ENCODE results near the gene RNF8.
"Not testable (repeated sequence)": the region's sequence is repeated elsewhere in the genome, so short reads cannot be mapped to it uniquely, and the experiment has no call there.

The RNF8 gene, protein sequence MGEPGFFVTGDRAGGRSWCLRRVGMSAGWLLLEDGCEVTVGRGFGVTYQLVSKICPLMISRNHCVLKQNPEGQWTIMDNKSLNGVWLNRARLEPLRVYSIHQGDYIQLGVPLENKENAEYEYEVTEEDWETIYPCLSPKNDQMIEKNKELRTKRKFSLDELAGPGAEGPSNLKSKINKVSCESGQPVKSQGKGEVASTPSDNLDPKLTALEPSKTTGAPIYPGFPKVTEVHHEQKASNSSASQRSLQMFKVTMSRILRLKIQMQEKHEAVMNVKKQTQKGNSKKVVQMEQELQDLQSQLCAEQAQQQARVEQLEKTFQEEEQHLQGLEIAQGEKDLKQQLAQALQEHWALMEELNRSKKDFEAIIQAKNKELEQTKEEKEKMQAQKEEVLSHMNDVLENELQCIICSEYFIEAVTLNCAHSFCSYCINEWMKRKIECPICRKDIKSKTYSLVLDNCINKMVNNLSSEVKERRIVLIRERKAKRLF

DNA sequence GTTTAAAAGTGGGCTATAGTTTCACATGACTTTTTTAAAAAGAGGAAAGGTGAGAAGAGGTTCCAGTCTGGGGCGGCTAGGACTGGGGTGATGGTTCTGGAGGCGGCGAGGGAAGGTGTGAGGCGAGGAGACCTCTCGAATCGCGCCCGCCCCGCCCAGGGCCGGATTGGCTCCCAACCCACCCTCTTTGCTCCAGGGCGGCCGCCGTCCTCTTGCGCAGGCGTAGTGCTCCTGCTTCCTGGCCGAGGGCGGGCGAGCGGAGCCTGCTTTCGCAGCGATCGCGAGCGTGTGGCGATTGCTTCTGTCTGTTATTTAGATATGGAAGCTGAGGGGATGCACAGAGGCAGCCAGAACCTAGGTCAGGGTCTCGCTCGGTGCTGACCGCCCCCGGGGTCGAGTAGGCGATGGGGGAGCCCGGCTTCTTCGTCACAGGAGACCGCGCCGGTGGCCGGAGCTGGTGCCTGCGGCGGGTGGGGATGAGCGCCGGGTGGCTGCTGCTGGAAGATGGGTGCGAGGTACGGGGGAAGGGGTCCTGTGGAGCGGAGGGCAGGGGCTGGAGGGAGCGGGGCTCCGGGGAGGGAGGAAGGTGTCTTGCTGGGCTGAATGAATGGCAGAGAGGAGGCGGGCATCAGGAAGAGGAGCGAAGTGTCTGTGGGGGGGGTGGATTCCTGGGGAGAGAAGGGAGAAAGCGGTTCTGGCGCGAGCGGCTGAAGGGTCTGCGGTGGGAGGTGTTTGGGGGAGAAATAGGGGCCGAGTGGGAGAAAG is at the start of gene RNF8:
RNF8 (plus strand) TSS at position 223 of the 765 bp plus-strand sequence; CDS start at position 405, 182 bp downstream.
- peak within 1 kb of the TSS; percentile 73 for H3K9ac ChIP-seq (ENCODE audit: low read depth, low read length)
- H3K4me1 ChIP-seq (ENCODE audit: control insufficient read depth, insufficient read depth, low read length), result peaks cover 24% of the 10 kb centered on the region
- H3K4me3 ChIP-seq (ENCODE audit: low read depth, low read length), result peak within 1 kb of the TSS; percentile 91
- H3K27ac ChIP-seq (ENCODE audit: low read depth, low read length), result peak within 1 kb of the TSS; percentile 91
- H3K27me3 ChIP-seq (ENCODE audit: control insufficient read depth, insufficient read depth, low read length), result no peaks in the 10 kb centered on the region
- no peaks in the 10 kb centered on the region for H3K36me3 ChIP-seq (ENCODE audit: control insufficient read depth, insufficient read depth, low read length)
- no peaks in the 10 kb centered on the region for H3K9me3 ChIP-seq (ENCODE audit: control insufficient read depth, insufficient read depth, low read length)

DNA sequence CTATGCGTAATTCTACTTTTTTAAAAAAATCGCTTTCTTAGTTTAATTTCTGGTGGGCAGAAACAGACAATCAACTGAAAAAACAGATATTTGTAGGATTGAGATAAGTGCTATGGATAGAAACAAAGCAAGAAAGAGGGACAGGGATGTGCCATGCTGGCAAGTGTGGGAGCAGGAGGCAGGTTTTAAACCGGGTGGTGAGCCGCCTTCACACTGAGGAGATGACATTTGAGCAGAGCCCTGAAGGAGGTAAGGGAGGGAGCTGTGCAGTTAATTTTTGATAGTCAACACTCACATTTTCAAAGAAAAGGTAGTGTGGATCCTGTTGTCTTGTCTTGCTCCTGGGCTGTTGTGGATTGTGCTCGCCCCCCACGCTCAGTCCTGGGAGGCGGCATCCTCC is 49.0 kb upstream of the RNF8 start:
- Histone ChIP-seq H3K36me3 (ENCODE audit: control insufficient read depth, insufficient read depth, low read length) (peaks cover 43% of the 10 kb centered on the region), H3K9me3 (ENCODE audit: control insufficient read depth, insufficient read depth, low read length) (no peaks in the 10 kb centered on the region), H3K4me3 (ENCODE audit: low read depth, low read length) (no peak overlapping the region), H3K9ac (ENCODE audit: low read depth, low read length) (no peak overlapping the region), H3K4me1 (ENCODE audit: control insufficient read depth, insufficient read depth, low read length) (no peaks in the 10 kb centered on the region), H3K27ac (ENCODE audit: low read depth, low read length) (no peak overlapping the region), H3K27me3 (ENCODE audit: control insufficient read depth, insufficient read depth, low read length) (no peaks in the 10 kb centered on the region)

DNA sequence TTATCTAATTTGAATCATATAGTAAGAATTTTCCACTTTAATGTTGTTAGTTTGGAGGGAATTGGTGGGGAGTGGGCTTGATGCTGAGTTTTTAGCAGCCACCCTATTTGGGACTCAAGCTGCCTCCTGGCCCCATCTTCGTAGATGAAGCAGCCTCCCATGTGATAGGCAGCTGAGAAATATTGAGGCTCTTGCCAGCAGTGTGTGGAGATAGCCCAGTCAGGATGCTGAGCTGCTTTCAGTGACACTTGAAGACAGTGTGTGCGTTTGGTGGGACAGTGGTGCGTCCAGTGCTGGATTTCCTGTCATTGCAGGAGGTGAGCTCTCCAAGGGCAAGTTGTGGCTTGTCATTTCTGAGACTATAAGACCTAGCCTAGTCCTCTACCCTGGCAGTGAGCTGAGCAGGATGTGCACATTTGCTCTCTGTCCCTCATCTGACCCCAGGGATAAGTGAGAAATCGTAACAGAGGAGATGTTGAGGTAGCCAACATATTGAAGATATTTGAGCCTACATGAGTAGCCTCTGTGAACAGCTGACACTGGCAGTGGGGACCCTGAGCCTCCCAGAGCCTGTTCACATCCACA is 47.9 kb upstream of the RNF8 start:
- H3K4me3 ChIP-seq (ENCODE audit: low read depth, low read length), result no peak overlapping the region
- H3K9me3 ChIP-seq (ENCODE audit: control insufficient read depth, insufficient read depth, low read length), result no peaks in the 10 kb centered on the region
- H3K27ac ChIP-seq (ENCODE audit: low read depth, low read length), result no peak overlapping the region
- no peaks in the 10 kb centered on the region for H3K27me3 ChIP-seq (ENCODE audit: control insufficient read depth, insufficient read depth, low read length)
- H3K9ac ChIP-seq (ENCODE audit: low read depth, low read length), result no peak overlapping the region
- peaks cover 43% of the 10 kb centered on the region for H3K36me3 ChIP-seq (ENCODE audit: control insufficient read depth, insufficient read depth, low read length)
- no peaks in the 10 kb centered on the region for H3K4me1 ChIP-seq (ENCODE audit: control insufficient read depth, insufficient read depth, low read length)

- Histone ChIP-seq H3K4me1 (ENCODE audit: control insufficient read depth, insufficient read depth, low read length) (no peaks in the 10 kb centered on the region), H3K27ac (ENCODE audit: low read depth, low read length) (no peak overlapping the region), H3K9me3 (ENCODE audit: control insufficient read depth, insufficient read depth, low read length) (no peaks in the 10 kb centered on the region), H3K4me3 (ENCODE audit: low read depth, low read length) (no peak overlapping the region), H3K27me3 (ENCODE audit: control insufficient read depth, insufficient read depth, low read length) (no peaks in the 10 kb centered on the region), H3K9ac (ENCODE audit: low read depth, low read length) (no peak overlapping the region), H3K36me3 (ENCODE audit: control insufficient read depth, insufficient read depth, low read length) (peaks cover 36% of the 10 kb centered on the region)
Observed at GRCh38 chr6:37306624-37307222, 47.1 kb upstream of the RNF8 start.

DNA sequence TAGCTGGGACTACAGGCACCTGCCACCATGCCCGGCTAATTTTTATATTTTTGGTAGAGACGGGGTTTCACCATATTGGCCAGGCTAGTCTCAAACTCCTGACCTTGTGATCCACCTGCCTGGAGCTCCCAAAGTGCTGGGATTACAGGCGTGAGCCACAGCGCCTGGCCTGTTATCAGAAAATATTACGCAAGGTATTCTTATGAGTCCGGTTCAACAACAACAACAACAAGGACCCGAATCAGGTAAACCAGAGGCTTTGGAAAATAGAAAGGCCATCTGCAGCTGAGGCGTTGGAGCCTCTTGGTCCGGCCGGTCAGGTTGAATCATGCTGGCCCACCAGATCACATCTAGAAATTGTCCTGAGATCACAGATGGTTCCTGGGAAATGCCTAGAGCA is 46.3 kb upstream of the RNF8 start:
- H3K36me3 ChIP-seq (ENCODE audit: control insufficient read depth, insufficient read depth, low read length), result peaks cover 29% of the 10 kb centered on the region
- not testable (repeated sequence) for H3K4me1 ChIP-seq (ENCODE audit: control insufficient read depth, insufficient read depth, low read length)

GRCh38 chr6:37308069-37308815 is 45.5 kb upstream of the RNF8 start:
- no peak overlapping the region for H3K27ac ChIP-seq (ENCODE audit: low read depth, low read length)
- no peaks in the 10 kb centered on the region for H3K9me3 ChIP-seq (ENCODE audit: control insufficient read depth, insufficient read depth, low read length)
- no peak overlapping the region for H3K9ac ChIP-seq (ENCODE audit: low read depth, low read length)
- H3K36me3 ChIP-seq (ENCODE audit: control insufficient read depth, insufficient read depth, low read length), result peaks cover 28% of the 10 kb centered on the region
- no peaks in the 10 kb centered on the region for H3K27me3 ChIP-seq (ENCODE audit: control insufficient read depth, insufficient read depth, low read length)
- H3K4me1 ChIP-seq (ENCODE audit: control insufficient read depth, insufficient read depth, low read length), result no peaks in the 10 kb centered on the region
- no peak overlapping the region for H3K4me3 ChIP-seq (ENCODE audit: low read depth, low read length)

More for the DNA sequence above, 46.3 kb upstream of the RNF8 start:
- H3K4me3 ChIP-seq (ENCODE audit: low read depth, low read length); H3K9ac ChIP-seq (ENCODE audit: low read depth, low read length); H3K9me3 ChIP-seq (ENCODE audit: control insufficient read depth, insufficient read depth, low read length); H3K27me3 ChIP-seq (ENCODE audit: control insufficient read depth, insufficient read depth, low read length); H3K27ac ChIP-seq (ENCODE audit: low read depth, low read length): not testable (repeated sequence)

DNA sequence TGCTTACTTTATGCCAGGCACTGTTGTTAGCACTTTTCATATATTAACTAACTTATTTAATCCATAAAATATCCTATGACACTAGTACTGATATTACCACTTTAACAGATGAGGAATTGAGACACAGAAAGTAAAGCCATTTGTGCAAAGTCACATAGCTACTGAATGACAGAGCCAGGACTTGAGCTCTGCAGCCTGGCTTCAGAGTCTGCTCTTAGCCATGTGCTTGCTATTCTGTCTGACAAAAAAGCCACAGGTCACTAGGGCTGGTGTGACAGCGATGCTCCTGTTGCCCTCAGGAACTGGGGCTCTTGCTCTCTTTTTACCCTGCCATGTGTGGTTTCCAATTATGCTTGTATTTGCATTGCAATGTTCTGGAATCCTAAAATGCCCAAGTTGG is 44.7 kb upstream of the RNF8 start:
- Histone ChIP-seq H3K27ac (ENCODE audit: low read depth, low read length) (no peak overlapping the region), H3K36me3 (ENCODE audit: control insufficient read depth, insufficient read depth, low read length) (peaks cover 32% of the 10 kb centered on the region), H3K27me3 (ENCODE audit: control insufficient read depth, insufficient read depth, low read length) (no peaks in the 10 kb centered on the region), H3K4me3 (ENCODE audit: low read depth, low read length) (no peak overlapping the region), H3K4me1 (ENCODE audit: control insufficient read depth, insufficient read depth, low read length) (no peaks in the 10 kb centered on the region), H3K9me3 (ENCODE audit: control insufficient read depth, insufficient read depth, low read length) (no peaks in the 10 kb centered on the region), H3K9ac (ENCODE audit: low read depth, low read length) (no peak overlapping the region)

GRCh38 chr6:37309692-37310091 is 44.1 kb upstream of the RNF8 start:
- H3K36me3 ChIP-seq (ENCODE audit: control insufficient read depth, insufficient read depth, low read length), result peaks cover 30% of the 10 kb centered on the region

GRCh38 chr6:37310966-37311365 is 42.8 kb upstream of the RNF8 start:
- H3K4me3 ChIP-seq (ENCODE audit: low read depth, low read length), result no peak overlapping the region
- H3K36me3 ChIP-seq (ENCODE audit: control insufficient read depth, insufficient read depth, low read length), result peaks cover 41% of the 10 kb centered on the region
- no peaks in the 10 kb centered on the region for H3K4me1 ChIP-seq (ENCODE audit: control insufficient read depth, insufficient read depth, low read length)
- no peaks in the 10 kb centered on the region for H3K27me3 ChIP-seq (ENCODE audit: control insufficient read depth, insufficient read depth, low read length)
- H3K9ac ChIP-seq (ENCODE audit: low read depth, low read length), result no peak overlapping the region
- no peak overlapping the region for H3K27ac ChIP-seq (ENCODE audit: low read depth, low read length)
- H3K9me3 ChIP-seq (ENCODE audit: control insufficient read depth, insufficient read depth, low read length), result no peaks in the 10 kb centered on the region

More at GRCh38 chr6:37309692-37310091, 44.1 kb upstream of the RNF8 start:
- Histone ChIP-seq H3K27ac (ENCODE audit: low read depth, low read length) (no peak overlapping the region), H3K9ac (ENCODE audit: low read depth, low read length) (no peak overlapping the region), H3K4me1 (ENCODE audit: control insufficient read depth, insufficient read depth, low read length) (no peaks in the 10 kb centered on the region), H3K27me3 (ENCODE audit: control insufficient read depth, insufficient read depth, low read length) (no peaks in the 10 kb centered on the region), H3K9me3 (ENCODE audit: control insufficient read depth, insufficient read depth, low read length) (no peaks in the 10 kb centered on the region), H3K4me3 (ENCODE audit: low read depth, low read length) (no peak overlapping the region)

GRCh38 chr6:37311741-37312473 is 41.9 kb upstream of the RNF8 start:
- Histone ChIP-seq H3K4me3 (ENCODE audit: low read depth, low read length) (no peak overlapping the region), H3K4me1 (ENCODE audit: control insufficient read depth, insufficient read depth, low read length) (no peaks in the 10 kb centered on the region), H3K27ac (ENCODE audit: low read depth, low read length) (no peak overlapping the region)

More at GRCh38 chr6:37311741-37312473, 41.9 kb upstream of the RNF8 start:
- Histone ChIP-seq H3K9me3 (ENCODE audit: control insufficient read depth, insufficient read depth, low read length) (no peaks in the 10 kb centered on the region), H3K9ac (ENCODE audit: low read depth, low read length) (no peak overlapping the region), H3K36me3 (ENCODE audit: control insufficient read depth, insufficient read depth, low read length) (peaks cover 46% of the 10 kb centered on the region), H3K27me3 (ENCODE audit: control insufficient read depth, insufficient read depth, low read length) (no peaks in the 10 kb centered on the region)
